Osteoblast (primary cell): Measurements from ENCODE around the gene ZNF101. TPM values are rescaled to one million over a fixed set of nuclear protein-coding genes. Genes with fewer than 3 reads are reported as not detected.

Experiments
- DNase-seq: peaks from one replicate; pipeline ENCODE4 v3.0.0; 2011; ENCODE audit warnings: low spot score, mixed read lengths; ENCODE audit not compliant: insufficient read length; ENCODE audit errors: missing footprints
- H2AFZ ChIP-seq: 2 replicates; pipeline ENCODE4 v1.6.0; 2011; ENCODE audit warnings: mild to moderate bottlenecking, low read length
- H3K27ac ChIP-seq: 2 replicates; pipeline ENCODE4 v1.5.1; 2011; ENCODE audit warnings: mild to moderate bottlenecking, low read depth, low read length, moderate library complexity
- H3K27me3 ChIP-seq: 2 replicates; pipeline ENCODE4 v1.6.0; 2012; ENCODE audit warnings: mild to moderate bottlenecking, control low read depth, inconsistent platforms, low read length, moderate library complexity; ENCODE audit not compliant: insufficient read depth
- H3K36me3 ChIP-seq: 2 replicates; pipeline ENCODE4 v1.5.1; 2011; ENCODE audit warnings: mild to moderate bottlenecking, low read length, control low read depth, moderate library complexity; ENCODE audit not compliant: insufficient read depth
- H3K4me1 ChIP-seq: 2 replicates; pipeline ENCODE4 v1.5.1; 2011; ENCODE audit warnings: mild to moderate bottlenecking, low read length, control low read depth, moderate library complexity; ENCODE audit not compliant: insufficient read depth
- H3K4me2 ChIP-seq: 2 replicates; pipeline ENCODE4 v1.6.0; 2011; ENCODE audit warnings: mild to moderate bottlenecking, low read length; ENCODE audit not compliant: insufficient read depth
- H3K4me3 ChIP-seq: fragments of 200-600 bp; sonication (generic); 3 replicates; pipeline ENCODE4 v1.5.1; 2012; ENCODE audit warnings: mild to moderate bottlenecking, low read length, inconsistent platforms; ENCODE audit not compliant: insufficient read depth
- H3K79me2 ChIP-seq: 2 replicates; pipeline ENCODE4 v1.6.0; 2012; ENCODE audit warnings: mild to moderate bottlenecking, low read length, control low read depth, inconsistent platforms; ENCODE audit not compliant: insufficient read depth
- H3K9me3 ChIP-seq: 2 replicates; pipeline ENCODE4 v1.5.1; 2011; ENCODE audit warnings: low read depth, low read length, control low read depth
- H4K20me1 ChIP-seq: 2 replicates; pipeline ENCODE4 v1.6.0; 2012; ENCODE audit warnings: mild to moderate bottlenecking, low read length, control low read depth; ENCODE audit not compliant: insufficient read depth
- CTCF ChIP-seq: IDR thresholded peaks from 2 replicates; pipeline ENCODE4 v1.5.1; 2011; ENCODE audit warnings: mild to moderate bottlenecking, low read depth, low read length, moderate library complexity; ENCODE audit errors: extremely low read depth
- total RNA-seq: library from RNA; depleted of rRNA; stranded (reverse); fragments of >200 nt; gene quantifications from 2 replicates; pipeline ENCODE4 v1.2.3, GENCODE V29; 2012

ZNF101 gene
- total RNA-seq, 1 donor: 7.2 TPM

DNA sequence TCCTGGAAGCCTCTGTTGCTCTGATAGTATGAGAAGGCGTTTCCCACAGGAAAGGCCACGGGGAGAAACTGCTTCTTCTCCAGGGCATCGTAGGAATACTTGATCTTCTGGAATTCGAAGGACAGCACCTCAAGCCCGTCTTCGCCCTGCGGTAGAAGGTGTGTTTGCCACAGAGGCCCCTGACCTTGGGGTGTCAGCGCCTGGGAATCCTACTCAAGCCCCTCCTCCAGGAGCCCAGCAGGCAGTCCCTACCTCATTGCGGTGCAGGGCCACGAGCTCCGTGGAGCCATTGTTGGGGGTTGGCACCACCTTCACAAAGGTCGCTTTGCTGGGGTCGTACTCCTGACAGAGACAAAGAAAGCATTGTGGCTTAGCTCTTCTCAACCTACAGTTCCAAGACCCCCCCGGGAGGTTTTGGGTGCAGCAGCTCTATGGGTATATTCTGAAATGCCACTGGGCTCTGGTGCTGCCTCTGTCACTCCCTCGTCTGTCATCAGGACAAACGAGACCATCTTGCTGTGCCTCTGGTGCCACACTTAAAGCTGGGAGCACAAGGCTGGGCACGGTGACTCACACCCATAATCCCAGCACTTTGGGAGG is 8.9 kb upstream of the ZNF101 start:
- Histone ChIP-seq H3K27ac (no peak overlapping the region), H3K27me3 (no peaks in the 10 kb centered on the region), H3K79me2 (peaks cover 43% of the 10 kb centered on the region), H3K4me1 (peaks cover 12% of the 10 kb centered on the region), H4K20me1 (peaks cover 22% of the 10 kb centered on the region), H3K9me3 (no peaks in the 10 kb centered on the region), H3K4me3 (no peak overlapping the region), H3K36me3 (peaks cover 45% of the 10 kb centered on the region), H2AFZ (no peak overlapping the region), H3K4me2 (no peak overlapping the region)
- peak; percentile 52 for DNase-seq
- TF ChIP-seq CTCF: no peak

DNA sequence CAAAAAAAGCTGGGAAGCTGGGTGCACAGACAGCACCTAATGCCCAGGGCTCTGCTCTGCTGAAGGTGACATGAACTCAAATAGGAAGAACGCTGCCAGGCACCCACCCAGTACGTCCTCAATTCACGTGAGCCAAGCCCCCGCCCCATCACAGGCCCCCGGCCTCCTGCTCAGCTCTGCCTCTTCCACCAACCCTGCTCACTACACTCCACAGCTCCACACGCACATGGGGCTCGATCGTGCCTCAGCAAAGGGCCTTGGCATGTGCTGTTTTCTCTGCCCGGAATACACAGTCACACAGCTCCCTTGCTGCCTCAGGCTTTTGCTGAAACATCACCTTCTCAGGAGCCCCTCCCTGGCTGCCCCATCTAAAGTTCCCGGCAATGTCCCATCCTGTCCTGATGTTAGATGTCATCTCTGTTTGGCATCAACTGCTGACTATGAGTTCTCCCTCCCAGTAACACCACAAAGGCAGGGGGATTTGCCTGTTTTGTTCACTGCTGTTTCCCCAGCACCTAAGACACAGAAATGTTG is 7.4 kb upstream of the ZNF101 start:
- Histone ChIP-seq H3K4me1 (peaks cover 12% of the 10 kb centered on the region), H3K9me3 (no peaks in the 10 kb centered on the region), H2AFZ (no peak overlapping the region), H3K79me2 (peaks cover 43% of the 10 kb centered on the region), H4K20me1 (peaks cover 22% of the 10 kb centered on the region), H3K4me3 (peak overlapping the region; percentile 19), H3K27ac (no peak overlapping the region), H3K27me3 (no peaks in the 10 kb centered on the region), H3K36me3 (peaks cover 35% of the 10 kb centered on the region), H3K4me2 (peak overlapping the region; percentile 90)
- no peak for TF ChIP-seq CTCF
- peak; percentile 45 for DNase-seq

DNA sequence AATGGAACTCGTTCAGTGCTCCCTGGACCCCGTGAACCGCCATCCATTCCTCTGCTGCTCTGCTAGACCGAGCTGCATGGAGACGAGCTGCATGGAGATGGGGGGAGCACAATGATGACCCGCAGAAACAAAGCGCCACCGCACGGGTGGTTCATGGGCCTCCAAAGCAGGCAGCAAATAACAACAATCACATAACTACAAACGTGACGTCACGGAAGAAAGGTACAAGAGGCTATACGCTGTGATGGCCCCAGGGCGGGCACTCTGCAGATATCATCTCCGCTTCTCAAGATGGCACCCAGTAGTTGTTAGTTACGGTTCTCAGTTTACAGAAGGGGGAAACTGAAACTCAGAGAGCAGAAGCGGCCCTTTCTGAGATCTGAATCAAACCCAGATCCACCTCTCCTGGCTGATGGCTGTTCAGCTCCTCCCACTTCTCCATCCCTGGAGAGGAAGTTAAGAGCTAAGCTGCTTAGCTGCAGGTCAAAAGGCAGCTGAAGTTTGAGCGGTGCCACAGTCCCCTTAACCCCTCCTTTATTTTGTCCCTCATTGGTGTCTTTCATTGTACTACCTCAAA is 6.9 kb upstream of the ZNF101 start:
- H3K4me3 ChIP-seq: peak overlapping the region; percentile 19
- peaks cover 22% of the 10 kb centered on the region for H4K20me1 ChIP-seq
- H3K4me1 ChIP-seq: peaks cover 12% of the 10 kb centered on the region
- no peak overlapping the region for H3K27ac ChIP-seq
- no peak overlapping the region for H2AFZ ChIP-seq
- H3K79me2 ChIP-seq: peaks cover 43% of the 10 kb centered on the region
- peak; percentile 39 for DNase-seq
- no peak for TF ChIP-seq CTCF
- H3K4me2 ChIP-seq: peak overlapping the region; percentile 90
- H3K36me3 ChIP-seq: peaks cover 32% of the 10 kb centered on the region
- no peaks in the 10 kb centered on the region for H3K27me3 ChIP-seq
- H3K9me3 ChIP-seq: no peaks in the 10 kb centered on the region

DNA sequence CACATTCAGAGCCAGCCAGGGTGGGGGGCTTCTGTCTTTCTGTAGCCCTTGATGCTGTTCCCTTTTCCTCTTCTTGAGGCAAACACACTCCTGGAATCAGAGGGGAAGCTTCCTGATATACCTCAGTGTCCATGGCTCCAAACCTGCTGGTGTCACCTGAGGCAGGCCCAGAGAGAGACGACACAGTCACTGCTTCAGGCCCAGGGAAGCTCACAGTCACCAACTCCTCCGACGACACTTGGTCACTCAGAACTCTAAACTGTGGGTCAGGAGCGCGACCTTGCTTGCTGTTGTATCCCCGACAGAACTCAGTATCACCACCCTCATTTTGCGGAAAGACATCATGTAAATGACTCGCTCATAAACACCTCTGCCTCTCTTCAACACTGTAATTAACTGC is 6.3 kb upstream of the ZNF101 start:
- Histone ChIP-seq H3K27me3 (no peaks in the 10 kb centered on the region), H3K27ac (peak overlapping the region; percentile 87), H3K36me3 (peaks cover 26% of the 10 kb centered on the region), H2AFZ (no peak overlapping the region), H3K4me3 (peak overlapping the region; percentile 85), H3K4me1 (peaks cover 12% of the 10 kb centered on the region), H4K20me1 (peaks cover 22% of the 10 kb centered on the region), H3K79me2 (peaks cover 43% of the 10 kb centered on the region), H3K9me3 (no peaks in the 10 kb centered on the region), H3K4me2 (peak overlapping the region; percentile 90)
- DNase-seq: peak; percentile 38
- no peak for TF ChIP-seq CTCF
